ENCODE measurements around the gene SH3D19.

The SH3D19 gene

DNA sequence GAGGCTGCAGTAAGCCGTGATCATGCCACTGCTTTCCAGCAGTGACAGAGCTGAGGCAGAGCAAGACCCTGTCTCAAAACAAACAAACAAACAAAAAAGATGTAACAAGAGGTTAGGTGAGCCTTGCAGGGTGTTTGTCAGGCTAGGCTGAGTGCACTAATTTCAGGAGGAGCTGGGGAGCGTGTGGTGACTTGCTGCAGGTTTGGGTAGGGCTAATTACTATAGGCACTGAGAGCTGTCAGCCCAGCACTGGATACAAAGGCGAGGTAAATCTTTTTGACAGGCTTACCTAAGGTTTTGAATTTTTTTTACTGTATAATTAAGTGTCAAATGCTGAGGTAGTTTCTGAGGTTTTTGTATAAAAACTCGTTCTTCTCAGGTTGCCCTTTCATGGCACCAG is 29.8 kb upstream of the SH3D19 start:
- TF ChIP-seq, protein P1, sequence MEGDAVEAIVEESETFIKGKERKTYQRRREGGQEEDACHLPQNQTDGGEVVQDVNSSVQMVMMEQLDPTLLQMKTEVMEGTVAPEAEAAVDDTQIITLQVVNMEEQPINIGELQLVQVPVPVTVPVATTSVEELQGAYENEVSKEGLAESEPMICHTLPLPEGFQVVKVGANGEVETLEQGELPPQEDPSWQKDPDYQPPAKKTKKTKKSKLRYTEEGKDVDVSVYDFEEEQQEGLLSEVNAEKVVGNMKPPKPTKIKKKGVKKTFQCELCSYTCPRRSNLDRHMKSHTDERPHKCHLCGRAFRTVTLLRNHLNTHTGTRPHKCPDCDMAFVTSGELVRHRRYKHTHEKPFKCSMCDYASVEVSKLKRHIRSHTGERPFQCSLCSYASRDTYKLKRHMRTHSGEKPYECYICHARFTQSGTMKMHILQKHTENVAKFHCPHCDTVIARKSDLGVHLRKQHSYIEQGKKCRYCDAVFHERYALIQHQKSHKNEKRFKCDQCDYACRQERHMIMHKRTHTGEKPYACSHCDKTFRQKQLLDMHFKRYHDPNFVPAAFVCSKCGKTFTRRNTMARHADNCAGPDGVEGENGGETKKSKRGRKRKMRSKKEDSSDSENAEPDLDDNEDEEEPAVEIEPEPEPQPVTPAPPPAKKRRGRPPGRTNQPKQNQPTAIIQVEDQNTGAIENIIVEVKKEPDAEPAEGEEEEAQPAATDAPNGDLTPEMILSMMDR (conservative IDR thresholded peaks at IDR 0.05): no peak
- no peak overlapping the region for H3K27ac ChIP-seq

DNA sequence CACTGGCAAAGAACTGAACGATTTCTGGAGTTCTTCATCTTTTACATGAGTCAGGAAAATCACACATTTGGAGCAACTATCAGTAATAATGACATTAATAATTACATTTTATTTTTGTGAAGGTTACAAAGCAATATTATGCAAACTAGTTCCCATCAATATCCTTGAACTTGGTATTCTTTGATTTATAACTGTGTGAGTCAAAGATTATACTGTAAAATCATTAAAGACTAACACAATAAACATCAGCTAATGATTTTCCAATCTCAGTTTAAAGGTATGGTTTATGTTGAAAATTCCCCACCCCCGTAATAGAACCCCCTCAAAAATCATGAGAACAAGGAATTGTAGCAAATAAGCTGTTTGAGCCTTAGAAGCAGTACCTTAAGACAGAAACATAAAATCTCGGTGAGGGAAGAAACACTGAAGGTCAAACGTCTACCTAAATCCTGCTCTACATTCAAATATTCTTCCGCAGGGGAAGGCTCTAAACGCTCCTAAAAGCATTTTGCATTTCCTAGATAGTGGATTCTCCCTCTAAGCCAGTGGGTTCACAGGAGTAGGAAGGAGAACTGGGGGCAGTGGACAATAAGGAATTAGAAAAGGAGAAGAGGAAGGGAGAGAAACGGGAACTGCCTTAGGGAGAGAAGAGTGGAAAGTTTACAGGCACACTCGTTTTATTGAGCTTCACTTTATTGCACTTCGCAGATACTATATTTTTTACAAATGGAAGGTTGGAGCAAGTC is 22.3 kb upstream of the SH3D19 start:
- TF ChIP-seq, protein P1 (conservative IDR thresholded peaks at IDR 0.05): no peak
- H3K27ac ChIP-seq: no peak overlapping the region

DNA sequence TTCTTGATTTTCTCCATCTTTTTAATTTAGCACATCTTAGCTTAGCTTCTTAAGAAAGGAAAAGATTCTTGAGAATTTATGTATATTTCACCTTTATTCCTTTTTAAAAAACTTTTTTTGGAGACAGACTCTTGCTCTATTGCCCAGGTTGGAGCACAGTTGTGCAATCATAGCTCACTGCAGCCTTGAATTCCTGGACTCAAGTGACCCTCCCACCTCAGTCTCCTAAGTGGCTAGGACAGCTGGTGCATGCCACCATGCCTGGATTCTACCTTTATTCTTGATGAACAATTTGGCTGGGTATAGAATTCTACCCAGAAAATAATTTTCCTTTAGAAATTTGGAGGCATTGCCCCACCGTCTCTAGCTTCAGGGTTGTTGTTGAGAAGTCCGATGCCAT is 19.5 kb upstream of the SH3D19 start:
- TF ChIP-seq, protein P1 (conservative IDR thresholded peaks at IDR 0.05): no peak
- no peak overlapping the region for H3K27ac ChIP-seq

DNA sequence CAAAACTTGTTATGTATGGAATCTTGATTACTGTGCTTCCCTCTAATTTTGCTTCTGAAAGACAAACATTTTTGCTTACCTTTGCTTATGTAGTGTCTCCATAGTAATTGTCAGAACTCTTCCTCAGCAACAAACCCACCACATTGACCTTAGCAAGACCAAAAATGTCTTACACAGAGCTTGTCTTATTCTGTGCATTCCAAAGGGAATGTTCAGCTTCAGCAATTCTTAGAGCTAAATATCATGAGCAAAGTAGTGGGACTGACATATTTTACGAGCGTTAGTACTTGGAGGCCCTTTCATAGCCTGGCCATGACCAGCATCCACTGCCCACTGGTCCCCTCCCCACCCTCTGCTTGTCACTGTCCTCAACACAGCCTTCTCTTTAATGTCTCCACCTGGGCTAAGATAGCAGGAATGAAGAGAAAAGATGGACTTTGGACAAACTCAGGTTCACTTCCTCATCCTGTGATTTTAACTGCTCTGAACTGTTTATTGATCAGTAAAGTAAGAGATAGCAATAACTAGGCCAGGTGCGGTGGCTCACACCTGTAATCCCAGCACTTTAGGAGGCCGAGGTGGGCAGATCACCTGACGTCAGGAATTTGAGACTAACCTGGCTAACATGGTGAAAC is 15.5 kb upstream of the SH3D19 start:
- H3K27ac ChIP-seq: no peak overlapping the region
- TF ChIP-seq, protein P1 (conservative IDR thresholded peaks at IDR 0.05): no peak

DNA sequence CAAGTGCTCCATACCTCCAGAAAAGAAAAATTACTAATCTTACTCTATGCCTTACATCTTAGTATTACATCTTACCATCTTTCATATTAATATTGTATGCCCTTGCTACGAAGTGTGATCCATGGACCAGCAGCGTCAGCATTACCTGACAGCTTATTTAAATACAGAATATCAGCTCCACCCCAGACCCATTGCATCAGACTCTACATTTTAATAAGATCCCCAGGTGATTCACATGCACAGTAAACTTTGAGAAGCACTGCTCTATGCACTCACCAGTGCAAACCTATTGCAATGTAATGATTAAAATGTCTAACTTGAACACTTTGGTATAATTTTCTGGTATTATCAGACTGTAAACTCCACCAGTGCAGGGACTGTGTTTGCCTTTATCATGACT is 14.1 kb upstream of the SH3D19 start:
- H3K27ac ChIP-seq: no peak overlapping the region
- TF ChIP-seq, protein P1 (conservative IDR thresholded peaks at IDR 0.05): no peak

DNA sequence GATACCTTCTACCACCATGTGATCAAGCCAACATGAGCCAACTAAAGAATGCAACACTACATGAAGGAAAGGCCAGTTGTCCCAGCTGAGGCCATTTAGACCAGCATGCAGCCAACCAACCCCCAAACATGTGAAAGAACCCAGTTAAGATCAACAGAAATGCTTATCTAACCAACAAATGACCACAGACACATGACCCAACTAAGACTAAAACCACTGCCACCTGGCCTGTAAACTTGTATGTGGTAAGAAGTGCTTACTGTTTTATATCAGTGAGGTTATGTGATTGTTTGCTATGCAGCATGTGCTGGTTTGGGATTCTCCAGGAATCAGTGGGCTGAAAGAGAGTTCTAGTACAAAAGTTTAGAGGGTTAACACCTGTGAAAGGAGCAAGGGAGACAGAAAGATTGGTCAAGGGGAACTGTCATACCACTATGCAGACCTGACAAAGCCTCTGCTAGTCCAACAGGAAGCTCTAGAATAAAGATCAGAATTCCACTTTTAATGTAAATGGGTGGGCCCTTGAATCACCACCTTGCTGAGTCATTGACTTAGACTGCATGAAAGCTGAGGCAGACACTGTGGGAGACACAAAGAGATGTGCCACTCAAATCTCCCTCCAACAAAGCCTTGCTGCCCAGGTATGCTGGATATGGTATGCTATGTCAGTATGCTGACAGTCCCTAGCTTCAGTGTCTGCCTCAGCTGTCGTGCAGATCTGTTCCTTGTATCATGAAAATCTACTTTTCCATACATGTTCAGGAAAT is 6.1 kb upstream of the SH3D19 start:
- H3K27ac ChIP-seq: no peak overlapping the region

More for the DNA sequence above, 6.1 kb upstream of the SH3D19 start:
- TF ChIP-seq, protein P1 (conservative IDR thresholded peaks at IDR 0.05): no peak
